ENCODE results near the gene ABCG1. TPM values are rescaled to one million over a fixed set of nuclear protein-coding genes. Genes with fewer than 3 reads are reported as not detected.

Gene ABCG1
- total and polyA plus RNA-seq, 2 donors (not counting 3 experiments of a cell fraction or from before 2014, with no cell fraction given) = 6.7 to 19.6 TPM

DNA sequence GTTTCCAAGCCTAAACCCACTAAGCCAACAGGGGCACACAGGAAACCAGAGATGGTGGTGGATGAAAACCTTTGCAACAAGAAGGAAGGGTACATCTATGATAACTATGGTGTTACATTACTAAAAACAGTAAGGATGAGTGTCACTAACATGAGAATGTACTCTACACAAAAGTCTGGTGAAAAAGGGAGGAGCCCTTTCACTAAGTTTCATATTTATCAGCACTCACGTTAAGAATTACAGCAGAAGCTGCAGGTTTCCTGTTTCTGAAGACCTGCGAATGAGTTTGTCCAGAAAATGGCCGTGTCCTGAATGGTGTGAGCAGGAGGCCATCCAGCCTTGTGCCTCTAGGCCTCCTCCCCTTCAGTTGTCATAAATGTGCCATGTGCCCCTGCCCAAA lies 17.8 kb downstream of the ABCG1 start:
- Histone ChIP-seq H3K36me3 (ENCODE audit: control insufficient read depth in 2 of 2, extremely low read depth in 1 of 2, insufficient read depth in 2 of 2, low read length in 2 of 2) (no peaks in the 10 kb centered on the region), H3K4me2 (ENCODE audit: insufficient read depth, low read length) (no peak overlapping the region), H3K27me3 (ENCODE audit: control insufficient read depth in 2 of 2, insufficient read depth in 2 of 2, low read length in 2 of 2) (peaks cover 0 to 5% of the 10 kb centered on the region in 2 experiments), H3K27ac (ENCODE audit: insufficient read depth, low read depth, low read length) (no peak overlapping the region), H3K4me3 (replicated peaks in 1 of 3; ENCODE audit: insufficient read depth in 1 of 3, low read depth in 1 of 3, low read length in 3 of 3) (no peak overlapping the region), H3K9me1 (replicated peaks; ENCODE audit: control insufficient read depth, extremely low read depth, insufficient read depth, low read length) (no peaks in the 10 kb centered on the region), H2AFZ (ENCODE audit: low read depth, low read length) (no peak overlapping the region), H3K4me1 (ENCODE audit: control insufficient read depth, extremely low read depth, insufficient read depth, low read length) (peaks cover 26% of the 10 kb centered on the region), H4K20me1 (replicated peaks; ENCODE audit: control insufficient read depth, extremely low read depth, insufficient read depth, low read length) (no peaks in the 10 kb centered on the region), H3K9ac (replicated peaks; ENCODE audit: extremely low read depth, insufficient read depth, low read length) (no peak overlapping the region), H3K79me2 (ENCODE audit: control insufficient read depth, insufficient read depth, low read length) (no peaks in the 10 kb centered on the region), H3K9me3 (replicated peaks; ENCODE audit: control insufficient read depth, insufficient read depth, low read length) (no peaks in the 10 kb centered on the region)
- ChIA-PET CTCF (interaction anchor here (3.3 to 3.7 kb wide), 2 partner anchors 23 to 91 kb away, joined by 9 to 37 read pairs; no protein-coding TSS in a partner anchor), POLR2A (no interaction called here)
- no TSS peak for BruUV-seq (replicated peaks)
- DNase-seq (ENCODE audit: low read depth, low spot score) = no peak
- intact Hi-C loops (cut with micrococcal nuclease) (no loop called here), dilution Hi-C loops (cut with MboI; ENCODE audit: extremely low pct_ligation_motif_present, low sequenced_read_pairs) (no loop called here)
- TF ChIP-seq, protein P1, sequence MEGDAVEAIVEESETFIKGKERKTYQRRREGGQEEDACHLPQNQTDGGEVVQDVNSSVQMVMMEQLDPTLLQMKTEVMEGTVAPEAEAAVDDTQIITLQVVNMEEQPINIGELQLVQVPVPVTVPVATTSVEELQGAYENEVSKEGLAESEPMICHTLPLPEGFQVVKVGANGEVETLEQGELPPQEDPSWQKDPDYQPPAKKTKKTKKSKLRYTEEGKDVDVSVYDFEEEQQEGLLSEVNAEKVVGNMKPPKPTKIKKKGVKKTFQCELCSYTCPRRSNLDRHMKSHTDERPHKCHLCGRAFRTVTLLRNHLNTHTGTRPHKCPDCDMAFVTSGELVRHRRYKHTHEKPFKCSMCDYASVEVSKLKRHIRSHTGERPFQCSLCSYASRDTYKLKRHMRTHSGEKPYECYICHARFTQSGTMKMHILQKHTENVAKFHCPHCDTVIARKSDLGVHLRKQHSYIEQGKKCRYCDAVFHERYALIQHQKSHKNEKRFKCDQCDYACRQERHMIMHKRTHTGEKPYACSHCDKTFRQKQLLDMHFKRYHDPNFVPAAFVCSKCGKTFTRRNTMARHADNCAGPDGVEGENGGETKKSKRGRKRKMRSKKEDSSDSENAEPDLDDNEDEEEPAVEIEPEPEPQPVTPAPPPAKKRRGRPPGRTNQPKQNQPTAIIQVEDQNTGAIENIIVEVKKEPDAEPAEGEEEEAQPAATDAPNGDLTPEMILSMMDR (IDR thresholded peaks at IDR 0.05; ENCODE audit: extremely low read depth in 1 of 2, insufficient read depth in 1 of 2, low read depth in 1 of 2, low read length in 2 of 2) = no peak
- TF ChIP-seq EZH2 (IDR thresholded peaks at IDR 0.05; ENCODE audit: borderline replicate concordance, low read depth, low read length, severe bottlenecking) = no peak
- no peak for TF ChIP-seq MYC (IDR thresholded peaks at IDR 0.05; ENCODE audit: low read depth, low read length)
- TF ChIP-seq JUN (IDR thresholded peaks at IDR 0.05; ENCODE audit: borderline replicate concordance, insufficient read depth, insufficient read length, low read depth) = no peak
- no peak for TF ChIP-seq FOS (IDR thresholded peaks at IDR 0.05; ENCODE audit: borderline replicate concordance, insufficient read depth, low read length)
- TF ChIP-seq, protein P2, sequence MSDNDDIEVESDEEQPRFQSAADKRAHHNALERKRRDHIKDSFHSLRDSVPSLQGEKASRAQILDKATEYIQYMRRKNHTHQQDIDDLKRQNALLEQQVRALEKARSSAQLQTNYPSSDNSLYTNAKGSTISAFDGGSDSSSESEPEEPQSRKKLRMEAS (IDR thresholded peaks at IDR 0.05; ENCODE audit: insufficient read depth, insufficient read length) = no peak
- TF ChIP-seq POLR2A (IDR thresholded peaks at IDR 0.05; ENCODE audit: low read depth, low read length) = no peak
- TF ChIP-seq POLR2AphosphoS5 (IDR thresholded peaks at IDR 0.05; ENCODE audit: insufficient read depth, low read depth, low read length) = no peak
- no peak for TF ChIP-seq GATA2 (IDR thresholded peaks at IDR 0.05; ENCODE audit: insufficient read depth, insufficient read length, low read depth, low read length)
- FAIRE-seq = no peak

Measured in endothelial cell of umbilical vein (primary cell).